Aorta (tissue), 5 donors: Measurements from ENCODE around the gene IMPDH1. TPM values are rescaled to one million over a fixed set of nuclear protein-coding genes. Genes with fewer than 3 reads are reported as not detected.

ENCODE experiments used
- ATAC-seq: fragments of 200-7000 bp; cut with Tn5 transposase; one replicate; pipeline ENCODE4 v1.9.1; 2022; ENCODE audit warnings: moderate library complexity; ENCODE audit not compliant: low FRiP score
- DNase-seq, 2 donors: peaks; one replicate each; pipeline ENCODE4 v3.0.0-alpha.2; 2020
- H3K27ac ChIP-seq, 2 donors: one replicate each; pipeline ENCODE4 v1.5.1; 2013; ENCODE audit warnings: low read length in 2 of 2, mild to moderate bottlenecking in 2 of 2, moderate library complexity in 2 of 2, control low read depth in 1 of 2, inconsistent platforms in 1 of 2, low read depth in 1 of 2
- H3K27me3 ChIP-seq, 2 donors: one replicate each; pipeline ENCODE4 v1.6.1; 2013; ENCODE audit warnings: control low read depth in 1 of 2, low read length in 1 of 2, mild to moderate bottlenecking in 1 of 2, moderate library complexity in 1 of 2; ENCODE audit not compliant: insufficient read depth in 2 of 2, control insufficient read depth in 1 of 2
- H3K36me3 ChIP-seq, 2 donors: one replicate each; pipeline ENCODE4 v1.6.1; 2013; ENCODE audit warnings: control low read depth in 1 of 2, low read length in 1 of 2, mild to moderate bottlenecking in 1 of 2; ENCODE audit not compliant: insufficient read depth in 2 of 2, control insufficient read depth in 1 of 2
- H3K4me1 ChIP-seq, 2 donors: one replicate each; pipeline ENCODE4 v1.6.1; 2013; ENCODE audit warnings: low read length in 2 of 2, control low read depth in 1 of 2, mild to moderate bottlenecking in 1 of 2, moderate library complexity in 1 of 2; ENCODE audit not compliant: insufficient read depth in 2 of 2, control insufficient read depth in 1 of 2
- H3K4me3 ChIP-seq, 2 donors: one replicate each; pipeline ENCODE4 v1.5.1; 2013; ENCODE audit warnings: low read length in 2 of 2, control low read depth in 1 of 2, mild to moderate bottlenecking in 1 of 2
- H3K9me3 ChIP-seq: one replicate; pipeline ENCODE4 v1.6.1; 2013; ENCODE audit warnings: mild to moderate bottlenecking, low read length; ENCODE audit not compliant: control insufficient read depth
- WGBS, 2 donors: extraction: QIAGEN DNeasy Blood & Tissue Kit; methylation state at CpG; one replicate each; pipeline ENCODE4 v1.1.7; 2013; 5-methylcytosine and 5-hydroxymethylcytosine counted together
- intact Hi-C, 2 donors: fragments of 100-400 bp; cut with DNase I; formaldehyde crosslinking; loops; one replicate each; pipeline versions ENCODE4 v1.14.2 to v1.15.0; 2022
- polyA plus RNA-seq, 2 donors: library from polyadenylated mRNA; stranded (reverse); fragments of 200-250 nt; gene quantifications; one replicate each; pipeline ENCODE4 v1.2.3, GENCODE V29; 2013
- total RNA-seq, 2 donors: library from RNA; stranded (reverse); fragmentation: NEBNext Ultra II Directional; extraction: Animal tissue kit (Norgen Biotek cat#: 25700); gene quantifications; one replicate each; pipeline ENCODE4 v1.2.1, GENCODE V29; 2021
- donor health status: healthy with polysubstance abuse.
- donor health status: Bipolar disorder and iron deficiency.
- donor health status: DM: no; HTN: no; CAD: no.
- donor health status: DM: no; HTN: no; CAD: no.
- donor health status: DM: yes; HTN: yes; CAD: no.

Gene IMPDH1
- total and polyA plus RNA-seq, 4 donors: 21.0 to 60.1 (median 40.8) TPM

GRCh38 chr7:128442356-128442755, 32.6 kb upstream of the IMPDH1 start:
- no peak for DNase-seq
- H3K4me1 ChIP-seq: no peaks in the 10 kb centered on the region
- no peaks in the 10 kb centered on the region for H3K27me3 ChIP-seq
- H3K27ac ChIP-seq: no peak overlapping the region
- intact Hi-C loops: loop anchor here in 1 of 2 donors (5.0 kb wide), 1 partner anchor 600 kb away; no protein-coding TSS in a partner anchor
- no peaks in the 10 kb centered on the region for H3K36me3 ChIP-seq
- no peak for ATAC-seq
- 94 to 95% methylated on average over 3 of the region's 3 CpGs for WGBS, 2 donors
- H3K4me3 ChIP-seq: no peak overlapping the region
- no peaks in the 10 kb centered on the region for H3K9me3 ChIP-seq

GRCh38 chr7:128437426-128438332, 27.9 kb upstream of the IMPDH1 start:
- no peaks in the 10 kb centered on the region for H3K36me3 ChIP-seq
- DNase-seq: no peak
- H3K4me1 ChIP-seq: no peaks in the 10 kb centered on the region
- no peak for ATAC-seq
- 89 to 92% methylated on average over 8 of the region's 8 CpGs for WGBS, 2 donors
- intact Hi-C loops: no loop called here
- no peak overlapping the region for H3K27ac ChIP-seq
- no peak overlapping the region for H3K4me3 ChIP-seq
- H3K27me3 ChIP-seq: no peaks in the 10 kb centered on the region
- no peaks in the 10 kb centered on the region for H3K9me3 ChIP-seq

- ATAC-seq: no peak
- no peaks in the 10 kb centered on the region for H3K9me3 ChIP-seq
- 68 to 77% methylated on average over 3 of the region's 3 CpGs for WGBS, 2 donors
- H3K27me3 ChIP-seq: no peaks in the 10 kb centered on the region
- H3K4me1 ChIP-seq: no peaks in the 10 kb centered on the region
- no peak overlapping the region for H3K27ac ChIP-seq
- no peak for DNase-seq
- intact Hi-C loops: no loop called here
- H3K4me3 ChIP-seq: no peak overlapping the region
- no peaks in the 10 kb centered on the region for H3K36me3 ChIP-seq
Measured at GRCh38 chr7:128435327-128435686, 25.5 kb upstream of the IMPDH1 start.

- no peak overlapping the region for H3K27ac ChIP-seq
- no peaks in the 10 kb centered on the region for H3K27me3 ChIP-seq
- 77 to 78% methylated on average over 4 of the region's 4 CpGs for WGBS, 2 donors
- intact Hi-C loops: no loop called here
- no peak for ATAC-seq
- DNase-seq: no peak
- H3K9me3 ChIP-seq: no peaks in the 10 kb centered on the region
- H3K36me3 ChIP-seq: no peaks in the 10 kb centered on the region
- no peak overlapping the region for H3K4me3 ChIP-seq
- no peaks in the 10 kb centered on the region for H3K4me1 ChIP-seq
Measured at GRCh38 chr7:128434413-128435326, 24.9 kb upstream of the IMPDH1 start.

- ATAC-seq: no peak
- 86% methylated on average over 2 of the region's 2 CpGs for WGBS, 2 donors
- Histone ChIP-seq H3K27me3 (no peaks in the 10 kb centered on the region), H3K36me3 (no peaks in the 10 kb centered on the region), H3K9me3 (no peaks in the 10 kb centered on the region), H3K4me3 (no peak overlapping the region), H3K4me1 (no peaks in the 10 kb centered on the region), H3K27ac (no peak overlapping the region)
- intact Hi-C loops: no loop called here
- no peak for DNase-seq
Measured at GRCh38 chr7:128431754-128432153, 22.0 kb upstream of the IMPDH1 start.

GRCh38 chr7:128431221-128431620, 21.4 kb upstream of the IMPDH1 start:
- no peaks in the 10 kb centered on the region for H3K4me1 ChIP-seq
- 68 to 75% methylated on average over 6 of the region's 6 CpGs for WGBS, 2 donors
- DNase-seq: no peak
- no peak overlapping the region for H3K4me3 ChIP-seq
- H3K9me3 ChIP-seq: no peaks in the 10 kb centered on the region
- intact Hi-C loops: no loop called here
- H3K27me3 ChIP-seq: no peaks in the 10 kb centered on the region
- no peak for ATAC-seq
- H3K36me3 ChIP-seq: no peaks in the 10 kb centered on the region
- H3K27ac ChIP-seq: no peak overlapping the region

GRCh38 chr7:128430207-128430606, 20.4 kb upstream of the IMPDH1 start:
- Histone ChIP-seq H3K9me3 (no peaks in the 10 kb centered on the region), H3K4me1 (no peaks in the 10 kb centered on the region), H3K4me3 (no peak overlapping the region), H3K27ac (no peak overlapping the region), H3K27me3 (no peaks in the 10 kb centered on the region), H3K36me3 (no peaks in the 10 kb centered on the region)
- 78 to 79% methylated on average over 3 of the region's 3 CpGs for WGBS, 2 donors
- DNase-seq (no peak), ATAC-seq (no peak)
- intact Hi-C loops: no loop called here

GRCh38 chr7:128427289-128427891, 17.6 kb upstream of the IMPDH1 start:
- Histone ChIP-seq H3K4me1 (no peaks in the 10 kb centered on the region), H3K27ac (no peak overlapping the region), H3K36me3 (no peaks in the 10 kb centered on the region), H3K27me3 (no peaks in the 10 kb centered on the region), H3K9me3 (no peaks in the 10 kb centered on the region), H3K4me3 (no peak overlapping the region)
- 8 to 12% methylated on average over 7 of the region's 7 CpGs for WGBS, 2 donors
- peak; percentile 80 for ATAC-seq
- DNase-seq: no peak
- intact Hi-C loops: loop anchor here in 1 of 2 donors (1.0 kb wide), 1 partner anchor 32 kb away; no protein-coding TSS in a partner anchor
